ENCODE data around the gene NR5A1. TPM values are rescaled to one million over a fixed set of nuclear protein-coding genes. Genes with fewer than 3 reads are reported as not detected.

Gene NR5A1
- total RNA-seq, 2 experiments from 2014 or later, result not detected

- Mint-ChIP-seq H3K36me3 (ENCODE audit: low read depth) (no peaks in the 10 kb centered on the region), H3K4me3 (no peak overlapping the region), H3K9me3 (no peaks in the 10 kb centered on the region), H3K27ac (no peak overlapping the region), H3K27me3 (peaks cover 1% of the 10 kb centered on the region), H3K4me1 (ENCODE audit: low read depth) (no peaks in the 10 kb centered on the region)
- CTCF ChIA-PET, result interaction anchor here (1.0 to 5.5 kb wide), 13 partner anchors 11 to 128 kb away, joined by 3 to 93 read pairs (median 7); partner anchors contain the start of gene PSMB7
- ATAC-seq (no peak), DNase-seq (no peak)
- intact Hi-C loops (cut with micrococcal nuclease), result loop anchor here (2.0 kb wide), 1 partner anchor 119 kb away; no protein-coding TSS in a partner anchor
- POLR2A ChIA-PET, result no interaction called here
- TF ChIP-seq CTCF (IDR thresholded peaks at IDR 0.05), result no peak
Measured at GRCh38 chr9:124537926-124538325, 30.7 kb upstream of the NR5A1 start.

GRCh38 chr9:124535846-124536245, 28.6 kb upstream of the NR5A1 start:
- Mint-ChIP-seq H3K27me3 (no peaks in the 10 kb centered on the region), H3K36me3 (ENCODE audit: low read depth) (no peaks in the 10 kb centered on the region), H3K4me3 (no peak overlapping the region), H3K4me1 (ENCODE audit: low read depth) (no peaks in the 10 kb centered on the region), H3K27ac (no peak overlapping the region), H3K9me3 (no peaks in the 10 kb centered on the region)
- ATAC-seq, result no peak
- intact Hi-C loops (cut with micrococcal nuclease), result loop anchor here (2.0 kb wide), 1 partner anchor 117 kb away; no protein-coding TSS in a partner anchor
- no peak for TF ChIP-seq CTCF (IDR thresholded peaks at IDR 0.05)
- DNase-seq, result no peak
- CTCF ChIA-PET, result interaction anchor here (0.6 to 5.5 kb wide), 13 partner anchors 9 to 176 kb away, joined by 3 to 93 read pairs (median 4); partner anchors contain the start of gene PSMB7
- POLR2A ChIA-PET, result no interaction called here

- intact Hi-C loops (cut with micrococcal nuclease), result no loop called here
- Mint-ChIP-seq H3K27ac (no peak overlapping the region), H3K9me3 (no peaks in the 10 kb centered on the region), H3K4me3 (no peak overlapping the region), H3K4me1 (ENCODE audit: low read depth) (no peaks in the 10 kb centered on the region), H3K36me3 (ENCODE audit: low read depth) (no peaks in the 10 kb centered on the region), H3K27me3 (no peaks in the 10 kb centered on the region)
- no peak for DNase-seq
- ATAC-seq, result no peak
- CTCF ChIA-PET, result interaction anchor here (0.7 to 1.4 kb wide), 6 partner anchors 14 to 179 kb away, joined by 3 to 4 read pairs (median 3); no protein-coding TSS in a partner anchor
- TF ChIP-seq CTCF (IDR thresholded peaks at IDR 0.05), result no peak
- POLR2A ChIA-PET, result no interaction called here
Measured at GRCh38 chr9:124532897-124533296, 25.7 kb upstream of the NR5A1 start.

GRCh38 chr9:124531115-124531514, 23.9 kb upstream of the NR5A1 start:
- TF ChIP-seq CTCF (IDR thresholded peaks at IDR 0.05), result no peak
- intact Hi-C loops (cut with micrococcal nuclease), result no loop called here
- no peaks in the 10 kb centered on the region for H3K36me3 Mint-ChIP-seq (ENCODE audit: low read depth)
- DNase-seq, result no peak
- no peak for ATAC-seq
- no peaks in the 10 kb centered on the region for H3K27me3 Mint-ChIP-seq
- H3K27ac Mint-ChIP-seq, result no peak overlapping the region
- ChIA-PET POLR2A (no interaction called here), CTCF (interaction anchor here (1.2 kb wide), 1 partner anchor 111 kb away, joined by 4 read pairs; no protein-coding TSS in a partner anchor)
- H3K9me3 Mint-ChIP-seq, result no peaks in the 10 kb centered on the region
- no peaks in the 10 kb centered on the region for H3K4me1 Mint-ChIP-seq (ENCODE audit: low read depth)
- H3K4me3 Mint-ChIP-seq, result no peak overlapping the region

- H3K4me1 Mint-ChIP-seq (ENCODE audit: low read depth), result no peaks in the 10 kb centered on the region
- DNase-seq (no peak), ATAC-seq (no peak)
- ChIA-PET POLR2A (no interaction called here), CTCF (interaction anchor here (1.2 kb wide), 1 partner anchor 110 kb away, joined by 4 read pairs; no protein-coding TSS in a partner anchor)
- TF ChIP-seq CTCF (IDR thresholded peaks at IDR 0.05), result no peak
- no peaks in the 10 kb centered on the region for H3K27me3 Mint-ChIP-seq
- H3K36me3 Mint-ChIP-seq (ENCODE audit: low read depth), result no peaks in the 10 kb centered on the region
- intact Hi-C loops (cut with micrococcal nuclease), result no loop called here
- no peaks in the 10 kb centered on the region for H3K9me3 Mint-ChIP-seq
- no peak overlapping the region for H3K4me3 Mint-ChIP-seq
- no peak overlapping the region for H3K27ac Mint-ChIP-seq
Measured at GRCh38 chr9:124530246-124530645, 23.0 kb upstream of the NR5A1 start.
